ENCODE measurements around the gene CAP1.

- TF ChIP-seq POLR2A (IDR thresholded peaks at IDR 0.05): no peak
- no peak for TF ChIP-seq CTCF (IDR thresholded peaks at IDR 0.05)
- TF ChIP-seq POLR2AphosphoS5 (IDR thresholded peaks at IDR 0.05): no peak
- TF ChIP-seq EP300 (IDR thresholded peaks at IDR 0.05): no peak
Observed at GRCh38 chr1:40014812-40015594, 25.5 kb upstream of the CAP1 start.
